Stimulated activated CD4-positive, alpha-beta T cell treated with anti-CD3 and anti-CD28 coated beads, TNF-alpha, amount 100 ng/mL, for 24 hours (primary cell): ENCODE results near the gene CNIH4.
A peak's percentile ranks its signal among the peaks of the same experiment; 100 is the strongest.
"Not testable (repeated sequence)": the region's sequence is repeated elsewhere in the genome, so short reads cannot be mapped to it uniquely, and the experiment has no call there.

Experiments used
- DNase-seq, 3 experiments: peaks; one replicate each; pipeline ENCODE4 v3.0.0-alpha.2; 2020; ENCODE audit warnings: low read depth in 3 of 3

The CNIH4 gene

GRCh38 chr1:224356685-224357625 is at the start of gene CNIH4:
Gene CNIH4 (plus strand): TSS chr1:224356879. CDS start chr1:224356925, 46 bp downstream.
- DNase-seq, result peak; percentile 78 to 89 (median 81)

DNA sequence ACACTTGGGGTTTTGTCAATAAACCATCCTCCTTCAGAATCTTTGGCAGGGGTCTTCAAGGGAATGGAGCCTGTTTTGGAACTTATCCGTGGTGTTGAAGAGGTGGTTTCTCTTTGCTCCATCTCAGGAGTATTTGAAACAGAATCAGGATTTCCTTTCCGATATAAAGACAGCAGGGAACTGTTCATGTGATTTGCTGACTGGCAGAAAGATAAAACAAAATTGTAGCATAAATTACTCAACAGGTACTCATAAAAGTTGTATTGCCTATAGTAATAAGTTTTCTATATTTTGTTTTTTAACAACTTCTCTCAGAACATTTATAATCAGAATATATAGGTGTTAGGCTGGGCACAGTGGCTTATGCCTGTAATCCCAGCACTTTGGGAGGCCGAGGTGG is 48.6 kb upstream of the CNIH4 start:
- DNase-seq, result no peak

DNA sequence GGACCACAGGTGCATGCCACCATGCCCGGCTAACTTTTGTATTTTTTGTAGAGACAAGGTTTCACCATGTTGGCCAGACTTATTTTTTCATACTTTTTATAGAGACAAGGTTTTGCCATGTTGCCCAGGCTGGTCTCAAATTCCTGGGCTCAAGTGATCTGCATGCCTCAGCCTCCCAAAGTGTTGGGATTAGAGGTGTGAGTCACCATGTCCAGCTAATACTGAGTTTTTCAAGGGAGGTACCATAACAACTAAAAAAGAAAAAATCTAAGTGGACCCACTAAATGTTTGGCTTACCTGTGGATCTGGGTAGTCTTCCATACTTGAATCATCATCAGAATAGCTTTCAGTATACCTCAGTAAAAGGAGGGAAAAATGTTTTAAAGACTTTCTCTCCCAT is 45.2 kb upstream of the CNIH4 start:
- not testable (repeated sequence) for DNase-seq

- no peak for DNase-seq
These were observed 44.7 kb upstream of the CNIH4 start for GRCh38 chr1:224312025-224312424.

DNA sequence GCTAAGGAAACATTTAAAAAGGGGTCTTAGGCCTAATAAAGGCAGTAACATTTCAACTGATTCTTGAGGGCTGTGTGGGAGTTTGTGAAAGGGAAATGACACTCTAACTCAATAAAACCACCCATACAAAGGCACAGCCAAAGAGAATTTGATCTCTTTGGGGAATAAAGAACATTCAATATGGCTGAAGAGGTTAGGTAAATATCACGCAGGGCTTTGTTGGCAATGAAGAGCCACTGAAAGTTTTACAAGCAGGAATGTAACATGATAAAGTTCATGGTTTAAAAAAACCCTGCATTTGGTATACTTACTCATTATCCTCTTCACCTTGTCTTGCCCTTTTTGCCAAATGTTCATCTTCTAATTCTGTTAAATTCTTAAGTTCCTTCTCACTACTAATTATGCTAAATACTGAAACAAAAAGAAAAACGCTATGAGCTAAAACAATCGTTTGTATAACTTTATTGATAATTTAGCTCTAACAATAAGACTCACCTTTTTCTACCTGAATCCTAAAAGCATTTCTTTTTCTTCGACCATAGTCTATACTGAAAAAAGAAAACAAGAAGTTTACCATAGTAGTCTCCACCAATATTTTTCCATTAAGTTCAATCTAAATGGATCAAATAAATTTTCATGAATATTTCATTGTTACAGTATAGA is 39.2 kb upstream of the CNIH4 start:
- DNase-seq, result no peak

DNA sequence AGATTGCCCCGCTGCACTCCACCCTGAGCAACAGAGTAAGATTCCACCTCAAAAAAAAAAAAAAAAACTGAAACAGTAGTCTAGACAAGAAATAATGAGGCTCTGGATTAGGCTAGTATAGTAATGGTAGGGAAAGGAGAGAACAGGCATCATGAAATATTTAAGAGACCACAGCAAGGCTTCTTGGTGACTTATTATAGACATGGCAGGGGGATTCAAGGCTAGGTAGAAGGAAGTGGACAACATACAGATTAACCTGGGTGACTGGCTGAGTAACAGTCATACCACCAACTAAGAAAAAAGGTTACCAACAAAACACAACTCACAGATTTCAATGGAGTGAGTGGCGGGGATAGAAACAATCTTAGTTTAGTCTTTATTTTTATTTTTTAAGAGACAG is 35.0 kb upstream of the CNIH4 start:
- no peak for DNase-seq

DNA sequence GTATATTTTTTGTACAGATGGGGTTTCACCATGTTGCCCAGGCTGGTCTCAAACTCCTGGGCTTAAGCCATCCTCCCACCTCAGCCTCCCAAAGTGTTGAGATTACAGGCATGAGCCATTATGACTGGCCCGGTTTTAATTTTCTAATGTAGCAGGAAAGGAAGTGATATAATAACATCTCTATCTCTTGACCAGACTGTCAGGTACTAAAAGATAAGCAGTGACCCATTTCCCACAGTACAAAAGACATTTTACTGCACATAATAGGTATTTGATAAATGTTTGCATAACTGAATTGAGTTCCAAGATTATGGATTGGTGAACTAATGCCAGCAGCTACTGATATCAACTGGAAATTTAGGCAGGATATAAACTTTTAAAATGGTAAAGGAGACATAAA is 30.7 kb upstream of the CNIH4 start:
- DNase-seq, result no peak

DNA sequence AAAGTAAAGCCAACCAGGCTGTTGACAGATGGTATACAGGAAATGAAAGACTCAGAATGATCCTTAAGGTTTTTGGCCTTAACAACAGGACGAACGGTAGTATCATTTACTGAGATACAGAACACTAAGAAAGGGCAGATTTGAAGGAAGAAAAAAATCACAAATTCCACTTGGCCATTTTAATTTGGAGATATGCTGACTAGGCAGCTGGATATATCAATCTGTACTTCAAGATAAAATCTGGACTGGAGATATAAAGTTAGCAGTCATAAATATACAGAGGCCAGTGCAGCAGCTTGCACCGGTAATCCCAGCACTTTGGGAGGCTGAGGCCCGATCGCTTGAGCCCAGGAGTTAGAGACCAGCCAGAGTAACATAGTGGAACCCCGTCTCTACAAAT is 28.0 kb upstream of the CNIH4 start:
- DNase-seq, result no peak

DNA sequence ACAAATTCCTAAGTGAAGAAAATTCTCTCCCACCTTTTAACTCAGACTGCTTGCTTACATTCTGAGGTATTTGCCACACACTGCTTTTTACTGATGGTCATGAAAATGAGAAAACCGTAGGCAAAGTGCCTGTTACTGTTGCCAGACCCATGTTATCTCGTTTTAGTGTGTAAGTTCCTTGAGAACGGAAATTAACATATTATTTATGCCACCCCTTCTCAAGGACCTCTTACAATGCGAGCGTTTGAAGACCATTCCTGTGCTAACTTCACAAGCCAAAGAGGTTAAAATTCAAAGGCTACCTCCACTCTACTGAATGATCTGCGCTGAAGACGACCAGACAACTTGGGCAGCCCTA is 27.2 kb upstream of the CNIH4 start:
- DNase-seq, result no peak

- DNase-seq, result peak; percentile 60 to 78 (median 62)
These were observed 26.6 kb upstream of the CNIH4 start, which contains the start of gene NVL for GRCh38 chr1:224329842-224330753. Gene NVL (minus strand): TSS chr1:224330172. CDS start chr1:224330127, 45 bp downstream.

DNA sequence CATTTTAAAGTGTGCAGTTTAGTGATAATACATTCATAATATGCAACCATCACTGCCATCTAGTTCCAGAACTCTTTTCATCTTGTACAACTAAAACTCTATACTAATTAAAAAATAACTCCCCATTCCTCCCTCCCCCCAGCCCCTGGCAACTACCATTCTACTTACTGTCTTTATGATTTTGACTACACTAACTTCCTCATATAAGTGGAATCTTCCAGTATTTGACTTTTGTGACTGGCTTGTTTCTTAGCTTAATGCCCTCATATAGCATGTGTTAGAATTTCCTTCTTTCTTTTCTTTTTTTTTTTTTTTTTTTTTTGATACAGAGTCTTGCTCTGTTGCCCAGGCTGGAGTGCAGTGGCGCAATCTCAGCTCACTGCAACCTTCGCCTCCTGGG is 25.4 kb upstream of the CNIH4 start:
- DNase-seq, result no peak

DNA sequence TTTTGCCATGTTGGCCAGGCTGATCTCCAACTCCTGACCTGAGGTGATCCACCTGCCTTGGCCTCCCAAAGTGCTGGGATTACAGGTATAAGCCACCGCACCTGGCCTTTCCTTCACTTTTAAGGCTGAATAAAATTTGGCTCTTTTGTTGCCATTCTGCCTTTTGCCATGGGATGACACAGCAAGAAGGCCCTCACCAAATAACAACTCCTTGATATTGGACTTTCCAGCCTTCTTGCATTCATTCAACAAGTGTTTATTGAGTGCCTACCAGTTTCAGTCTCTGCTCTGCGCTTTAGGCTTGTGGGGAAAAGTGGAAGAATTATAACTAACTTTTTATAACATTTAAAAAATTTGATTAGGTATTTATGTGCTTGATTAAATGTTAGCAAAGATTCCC is 24.9 kb upstream of the CNIH4 start:
- no peak for DNase-seq

- DNase-seq, result peak in 1 of 3 experiments; percentile 4
These were observed 23.3 kb upstream of the CNIH4 start for GRCh38 chr1:224333309-224333926.

GRCh38 chr1:224333939-224334786 is 22.5 kb upstream of the CNIH4 start:
- DNase-seq, result no peak

- no peak for DNase-seq
These were observed 18.4 kb upstream of the CNIH4 start for GRCh38 chr1:224338150-224338838.

DNA sequence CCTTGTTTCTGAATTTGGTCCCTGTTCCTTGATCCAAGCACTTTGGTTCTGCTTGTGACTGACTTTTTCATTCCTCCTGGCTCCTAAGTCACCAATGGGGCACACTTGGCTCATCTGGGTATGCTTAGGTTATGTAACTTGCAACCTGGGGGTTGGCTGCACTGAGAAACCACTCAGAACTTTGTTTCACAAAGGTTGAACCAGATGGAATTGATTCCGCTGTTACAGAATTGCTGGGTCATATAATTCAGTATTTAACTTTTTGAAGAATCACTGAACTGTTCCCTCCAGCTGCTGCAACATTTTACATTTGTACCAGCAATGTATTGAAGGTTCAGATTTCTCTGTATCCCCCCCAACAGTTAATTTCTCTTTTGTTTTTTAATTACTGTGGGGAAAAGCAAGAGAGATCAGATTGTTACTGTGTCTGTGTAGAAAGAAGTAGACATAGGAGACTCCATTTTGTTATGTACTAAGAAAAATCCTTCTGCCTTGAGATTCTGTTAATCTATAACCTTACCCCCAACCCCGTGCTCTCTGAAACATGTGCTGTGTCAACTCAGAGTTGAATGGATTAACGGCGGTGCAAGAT is 17.1 kb upstream of the CNIH4 start:
- DNase-seq, result no peak

DNA sequence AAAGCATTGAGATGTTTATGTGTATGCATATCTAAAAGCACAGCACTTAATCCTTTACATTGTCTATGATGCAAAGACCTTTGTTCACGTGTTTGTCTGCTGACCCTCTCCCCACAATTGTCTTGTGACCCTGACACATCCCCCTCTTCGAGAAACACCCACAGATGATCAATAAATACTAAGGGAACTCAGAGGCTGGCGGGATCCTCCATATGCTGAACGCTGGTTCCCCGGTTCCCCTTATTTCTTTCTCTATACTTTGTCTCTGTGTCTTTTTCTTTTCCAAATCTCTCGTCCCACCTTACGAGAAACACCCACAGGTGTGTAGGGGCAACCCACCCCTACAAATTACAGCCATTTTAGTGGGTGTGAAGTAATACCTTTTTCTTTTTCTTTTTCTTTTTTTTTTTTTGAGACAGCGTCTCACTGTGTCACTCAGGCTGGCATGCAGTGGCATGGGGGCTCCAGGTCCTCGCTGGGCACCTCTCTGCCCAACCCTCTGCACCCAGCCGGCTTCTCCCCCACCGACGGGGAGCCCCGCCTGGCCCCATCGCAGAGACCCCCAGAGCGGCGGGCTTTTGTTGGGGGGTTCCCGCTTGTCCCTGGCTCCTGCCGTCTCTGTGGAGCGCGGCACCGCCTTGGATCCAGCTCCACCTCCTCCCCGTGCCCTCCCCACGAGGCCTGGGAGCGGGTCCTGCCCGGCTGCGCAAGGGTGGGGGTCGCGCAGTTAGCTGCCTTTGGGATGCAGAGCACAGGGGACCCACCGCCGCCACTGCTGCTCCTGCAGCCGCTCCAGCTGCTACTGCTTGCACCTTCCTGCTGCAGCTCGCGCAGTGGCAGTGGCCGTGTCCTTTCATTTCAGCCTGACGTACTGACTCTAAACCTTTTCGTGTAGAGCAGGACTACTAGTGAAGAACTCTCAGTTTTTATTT is 16.0 kb upstream of the CNIH4 start:
- peak in 1 of 3 experiments; percentile 24 for DNase-seq

DNA sequence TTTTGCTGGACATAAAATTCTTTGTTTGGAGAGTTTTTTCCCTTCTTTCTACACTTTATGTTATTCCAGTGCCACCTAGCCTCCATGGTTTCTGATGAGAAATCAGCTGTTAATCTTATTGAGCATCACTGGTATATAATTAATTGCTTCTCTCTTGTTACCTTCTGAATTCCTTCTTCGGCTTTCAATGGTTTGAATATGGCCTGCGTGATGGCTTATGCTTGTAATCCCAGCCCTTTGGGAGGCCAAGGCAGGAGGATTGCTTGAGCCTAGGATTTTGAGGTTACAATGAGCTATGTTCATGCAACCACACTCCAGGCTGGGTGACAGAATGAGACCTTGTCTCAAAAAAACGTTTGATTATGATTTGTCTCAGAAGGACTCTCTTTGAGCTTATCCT is 13.0 kb upstream of the CNIH4 start:
- no peak for DNase-seq
